ENCODE results near the gene ATOH1. TPM values are rescaled to one million over a fixed set of nuclear protein-coding genes. Genes with fewer than 3 reads are reported as not detected.

ATOH1 gene
- total RNA-seq, 1 experiment from 2014 or later = 0.61 TPM

DNA sequence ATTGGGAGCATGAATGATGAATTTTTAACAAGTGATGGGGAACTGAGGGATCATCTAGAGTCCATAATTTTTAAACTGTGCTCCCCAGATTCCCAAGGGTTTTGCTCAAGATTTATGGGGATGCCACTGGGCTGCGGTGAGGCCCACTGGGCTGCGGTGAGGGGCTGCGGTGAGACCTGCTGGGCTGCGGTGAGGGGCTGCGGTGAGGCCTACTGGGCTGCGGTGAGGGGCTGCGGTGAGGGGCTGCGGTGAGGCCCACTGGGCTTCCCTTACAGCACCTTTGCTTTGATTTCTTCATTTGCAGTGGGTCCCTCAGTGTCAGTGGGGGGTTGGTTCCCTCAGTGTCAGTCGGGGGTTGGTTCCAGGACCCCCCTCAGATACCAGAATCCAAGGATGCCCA, 47.4 kb upstream of the ATOH1 start:
- H3K27me3 Mint-ChIP-seq (ENCODE audit: low read depth) = no peaks in the 10 kb centered on the region
- ATAC-seq = no peak

DNA sequence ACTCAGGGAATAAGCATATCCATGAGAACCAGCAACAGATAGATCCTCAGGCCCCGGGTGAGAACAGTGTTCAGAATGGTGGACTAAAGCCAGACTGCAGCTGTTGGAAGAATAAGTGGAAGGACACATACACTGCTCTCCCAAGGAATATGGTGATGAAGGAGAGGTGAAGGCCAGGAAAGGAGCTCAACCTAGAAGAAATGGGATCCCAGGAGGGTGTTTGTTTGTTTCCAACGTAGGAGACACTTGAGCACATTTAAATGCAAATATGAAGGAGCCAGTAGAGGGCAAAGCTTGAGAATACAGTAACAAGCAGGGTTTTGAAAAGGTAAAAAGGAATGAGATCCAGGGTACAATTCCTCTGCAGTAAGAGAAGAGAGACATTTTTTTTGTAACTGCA, 42.4 kb upstream of the ATOH1 start:
- ChIA-PET CTCF (interaction anchor here (0.9 kb wide), 1 partner anchor 75 kb away, joined by 4 read pairs; no protein-coding TSS in a partner anchor), POLR2A (no interaction called here)
- no peak for TF ChIP-seq MYBL2 (CRISPR knock-in tag; IDR thresholded peaks at IDR 0.05)
- TF ChIP-seq, protein P1, sequence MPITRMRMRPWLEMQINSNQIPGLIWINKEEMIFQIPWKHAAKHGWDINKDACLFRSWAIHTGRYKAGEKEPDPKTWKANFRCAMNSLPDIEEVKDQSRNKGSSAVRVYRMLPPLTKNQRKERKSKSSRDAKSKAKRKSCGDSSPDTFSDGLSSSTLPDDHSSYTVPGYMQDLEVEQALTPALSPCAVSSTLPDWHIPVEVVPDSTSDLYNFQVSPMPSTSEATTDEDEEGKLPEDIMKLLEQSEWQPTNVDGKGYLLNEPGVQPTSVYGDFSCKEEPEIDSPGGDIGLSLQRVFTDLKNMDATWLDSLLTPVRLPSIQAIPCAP (CRISPR knock-in tag; IDR thresholded peaks at IDR 0.05) = no peak
- no peak for TF ChIP-seq KAT7 (CRISPR knock-in tag; IDR thresholded peaks at IDR 0.05; ENCODE audit: borderline replicate concordance)
- TF ChIP-seq NR2C2 (CRISPR knock-in tag; IDR thresholded peaks at IDR 0.05) = no peak
- TF ChIP-seq, protein P2, sequence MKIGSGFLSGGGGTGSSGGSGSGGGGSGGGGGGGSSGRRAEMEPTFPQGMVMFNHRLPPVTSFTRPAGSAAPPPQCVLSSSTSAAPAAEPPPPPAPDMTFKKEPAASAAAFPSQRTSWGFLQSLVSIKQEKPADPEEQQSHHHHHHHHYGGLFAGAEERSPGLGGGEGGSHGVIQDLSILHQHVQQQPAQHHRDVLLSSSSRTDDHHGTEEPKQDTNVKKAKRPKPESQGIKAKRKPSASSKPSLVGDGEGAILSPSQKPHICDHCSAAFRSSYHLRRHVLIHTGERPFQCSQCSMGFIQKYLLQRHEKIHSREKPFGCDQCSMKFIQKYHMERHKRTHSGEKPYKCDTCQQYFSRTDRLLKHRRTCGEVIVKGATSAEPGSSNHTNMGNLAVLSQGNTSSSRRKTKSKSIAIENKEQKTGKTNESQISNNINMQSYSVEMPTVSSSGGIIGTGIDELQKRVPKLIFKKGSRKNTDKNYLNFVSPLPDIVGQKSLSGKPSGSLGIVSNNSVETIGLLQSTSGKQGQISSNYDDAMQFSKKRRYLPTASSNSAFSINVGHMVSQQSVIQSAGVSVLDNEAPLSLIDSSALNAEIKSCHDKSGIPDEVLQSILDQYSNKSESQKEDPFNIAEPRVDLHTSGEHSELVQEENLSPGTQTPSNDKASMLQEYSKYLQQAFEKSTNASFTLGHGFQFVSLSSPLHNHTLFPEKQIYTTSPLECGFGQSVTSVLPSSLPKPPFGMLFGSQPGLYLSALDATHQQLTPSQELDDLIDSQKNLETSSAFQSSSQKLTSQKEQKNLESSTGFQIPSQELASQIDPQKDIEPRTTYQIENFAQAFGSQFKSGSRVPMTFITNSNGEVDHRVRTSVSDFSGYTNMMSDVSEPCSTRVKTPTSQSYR (CRISPR knock-in tag; IDR thresholded peaks at IDR 0.05) = no peak
- TF ChIP-seq NFE2L1 (CRISPR knock-in tag; IDR thresholded peaks at IDR 0.05) = no peak
- H3K9me3 Mint-ChIP-seq = no peaks in the 10 kb centered on the region
- DNase-seq (ENCODE audit: low spot score) (no peak), ATAC-seq (peak; percentile 80)
- no peaks in the 10 kb centered on the region for H3K36me3 Mint-ChIP-seq
- no peaks in the 10 kb centered on the region for H3K27me3 Mint-ChIP-seq (ENCODE audit: low read depth)
- no peak overlapping the region for H3K27ac Mint-ChIP-seq
- no peaks in the 10 kb centered on the region for H3K4me1 Mint-ChIP-seq
- H3K4me3 Mint-ChIP-seq = no peak overlapping the region

More for the DNA sequence above, 47.4 kb upstream of the ATOH1 start:
- Mint-ChIP-seq H3K36me3 (no peaks in the 10 kb centered on the region), H3K4me1 (peaks cover 20% of the 10 kb centered on the region), H3K27ac (no peak overlapping the region), H3K9me3 (no peaks in the 10 kb centered on the region), H3K4me3 (no peak overlapping the region)
- ChIA-PET POLR2A (no interaction called here), CTCF (no interaction called here)
- no peak for TF ChIP-seq ZNF671 (CRISPR knock-in tag; IDR thresholded peaks at IDR 0.05)
- TF ChIP-seq, protein P3, sequence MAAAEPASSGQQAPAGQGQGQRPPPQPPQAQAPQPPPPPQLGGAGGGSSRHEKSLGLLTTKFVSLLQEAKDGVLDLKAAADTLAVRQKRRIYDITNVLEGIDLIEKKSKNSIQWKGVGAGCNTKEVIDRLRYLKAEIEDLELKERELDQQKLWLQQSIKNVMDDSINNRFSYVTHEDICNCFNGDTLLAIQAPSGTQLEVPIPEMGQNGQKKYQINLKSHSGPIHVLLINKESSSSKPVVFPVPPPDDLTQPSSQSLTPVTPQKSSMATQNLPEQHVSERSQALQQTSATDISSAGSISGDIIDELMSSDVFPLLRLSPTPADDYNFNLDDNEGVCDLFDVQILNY (CRISPR knock-in tag; IDR thresholded peaks at IDR 0.05) = no peak
- TF ChIP-seq, protein P4, sequence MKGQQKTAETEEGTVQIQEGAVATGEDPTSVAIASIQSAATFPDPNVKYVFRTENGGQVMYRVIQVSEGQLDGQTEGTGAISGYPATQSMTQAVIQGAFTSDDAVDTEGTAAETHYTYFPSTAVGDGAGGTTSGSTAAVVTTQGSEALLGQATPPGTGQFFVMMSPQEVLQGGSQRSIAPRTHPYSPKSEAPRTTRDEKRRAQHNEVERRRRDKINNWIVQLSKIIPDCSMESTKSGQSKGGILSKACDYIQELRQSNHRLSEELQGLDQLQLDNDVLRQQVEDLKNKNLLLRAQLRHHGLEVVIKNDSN (CRISPR knock-in tag; IDR thresholded peaks at IDR 0.05) = no peak
- TF ChIP-seq, protein P5, sequence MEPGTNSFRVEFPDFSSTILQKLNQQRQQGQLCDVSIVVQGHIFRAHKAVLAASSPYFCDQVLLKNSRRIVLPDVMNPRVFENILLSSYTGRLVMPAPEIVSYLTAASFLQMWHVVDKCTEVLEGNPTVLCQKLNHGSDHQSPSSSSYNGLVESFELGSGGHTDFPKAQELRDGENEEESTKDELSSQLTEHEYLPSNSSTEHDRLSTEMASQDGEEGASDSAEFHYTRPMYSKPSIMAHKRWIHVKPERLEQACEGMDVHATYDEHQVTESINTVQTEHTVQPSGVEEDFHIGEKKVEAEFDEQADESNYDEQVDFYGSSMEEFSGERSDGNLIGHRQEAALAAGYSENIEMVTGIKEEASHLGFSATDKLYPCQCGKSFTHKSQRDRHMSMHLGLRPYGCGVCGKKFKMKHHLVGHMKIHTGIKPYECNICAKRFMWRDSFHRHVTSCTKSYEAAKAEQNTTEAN (CRISPR knock-in tag; IDR thresholded peaks at IDR 0.05) = no peak
- DNase-seq (ENCODE audit: low spot score) = no peak

DNA sequence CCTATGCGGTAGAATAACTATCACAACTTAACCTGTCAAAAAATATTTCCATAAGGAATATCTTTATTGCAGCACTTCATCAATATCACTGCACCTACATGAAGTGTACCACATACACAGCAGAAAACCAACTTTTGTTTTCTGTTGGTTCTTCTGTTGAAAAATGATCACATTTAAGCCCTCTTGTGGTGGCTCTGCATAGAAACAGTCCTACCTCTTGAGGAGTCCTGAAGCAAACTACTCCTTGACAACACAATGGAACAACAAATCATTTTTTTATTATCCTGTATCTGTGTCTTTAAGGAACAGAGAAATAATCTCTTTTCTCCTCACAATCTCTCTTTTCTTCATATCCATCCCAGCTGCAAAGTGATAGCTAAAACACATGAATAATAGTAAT, 39.8 kb upstream of the ATOH1 start:
- Mint-ChIP-seq H3K27me3 (ENCODE audit: low read depth) (no peaks in the 10 kb centered on the region; the same call in 1 of the 2 replicates), H3K4me3 (no peak overlapping the region), H3K9me3 (no peaks in the 10 kb centered on the region), H3K36me3 (no peaks in the 10 kb centered on the region), H3K27ac (no peak overlapping the region), H3K4me1 (peaks cover 6% of the 10 kb centered on the region)
- no peak for TF ChIP-seq TEAD1 (CRISPR knock-in tag; IDR thresholded peaks at IDR 0.05)
- TF ChIP-seq, protein P6, sequence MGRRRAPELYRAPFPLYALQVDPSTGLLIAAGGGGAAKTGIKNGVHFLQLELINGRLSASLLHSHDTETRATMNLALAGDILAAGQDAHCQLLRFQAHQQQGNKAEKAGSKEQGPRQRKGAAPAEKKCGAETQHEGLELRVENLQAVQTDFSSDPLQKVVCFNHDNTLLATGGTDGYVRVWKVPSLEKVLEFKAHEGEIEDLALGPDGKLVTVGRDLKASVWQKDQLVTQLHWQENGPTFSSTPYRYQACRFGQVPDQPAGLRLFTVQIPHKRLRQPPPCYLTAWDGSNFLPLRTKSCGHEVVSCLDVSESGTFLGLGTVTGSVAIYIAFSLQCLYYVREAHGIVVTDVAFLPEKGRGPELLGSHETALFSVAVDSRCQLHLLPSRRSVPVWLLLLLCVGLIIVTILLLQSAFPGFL (CRISPR knock-in tag; IDR thresholded peaks at IDR 0.05; ENCODE audit: borderline replicate concordance) = no peak
- TF ChIP-seq, protein P7, sequence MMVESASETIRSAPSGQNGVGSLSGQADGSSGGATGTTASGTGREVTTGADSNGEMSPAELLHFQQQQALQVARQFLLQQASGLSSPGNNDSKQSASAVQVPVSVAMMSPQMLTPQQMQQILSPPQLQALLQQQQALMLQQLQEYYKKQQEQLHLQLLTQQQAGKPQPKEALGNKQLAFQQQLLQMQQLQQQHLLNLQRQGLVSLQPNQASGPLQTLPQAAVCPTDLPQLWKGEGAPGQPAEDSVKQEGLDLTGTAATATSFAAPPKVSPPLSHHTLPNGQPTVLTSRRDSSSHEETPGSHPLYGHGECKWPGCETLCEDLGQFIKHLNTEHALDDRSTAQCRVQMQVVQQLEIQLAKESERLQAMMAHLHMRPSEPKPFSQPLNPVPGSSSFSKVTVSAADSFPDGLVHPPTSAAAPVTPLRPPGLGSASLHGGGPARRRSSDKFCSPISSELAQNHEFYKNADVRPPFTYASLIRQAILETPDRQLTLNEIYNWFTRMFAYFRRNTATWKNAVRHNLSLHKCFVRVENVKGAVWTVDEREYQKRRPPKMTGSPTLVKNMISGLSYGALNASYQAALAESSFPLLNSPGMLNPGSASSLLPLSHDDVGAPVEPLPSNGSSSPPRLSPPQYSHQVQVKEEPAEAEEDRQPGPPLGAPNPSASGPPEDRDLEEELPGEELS (CRISPR knock-in tag; IDR thresholded peaks at IDR 0.05) = no peak
- DNase-seq (ENCODE audit: low spot score) (no peak), ATAC-seq (peak; percentile 55)
- ChIA-PET CTCF (interaction anchor here (0.8 to 1.1 kb wide), 3 partner anchors 9 to 419 kb away, joined by 3 to 5 read pairs (median 3); partner anchors contain the start of gene SMARCAD1), POLR2A (no interaction called here)
